ENCODE results near the gene MRPS31.

GRCh38 chr13:40792284-40793051, 21.5 kb upstream of the MRPS31 start:
- TF ChIP-seq POLR2A (IDR thresholded peaks at IDR 0.05; ENCODE audit: low read depth, low read length) (no peak), POLR2AphosphoS5 (IDR thresholded peaks at IDR 0.05; ENCODE audit: low read depth, low read length) (no peak)
